ENCODE data around the gene GPR119.
"Not testable (repeated sequence)": the region's sequence is repeated elsewhere in the genome, so short reads cannot be mapped to it uniquely, and the experiment has no call there.

Gene GPR119

DNA sequence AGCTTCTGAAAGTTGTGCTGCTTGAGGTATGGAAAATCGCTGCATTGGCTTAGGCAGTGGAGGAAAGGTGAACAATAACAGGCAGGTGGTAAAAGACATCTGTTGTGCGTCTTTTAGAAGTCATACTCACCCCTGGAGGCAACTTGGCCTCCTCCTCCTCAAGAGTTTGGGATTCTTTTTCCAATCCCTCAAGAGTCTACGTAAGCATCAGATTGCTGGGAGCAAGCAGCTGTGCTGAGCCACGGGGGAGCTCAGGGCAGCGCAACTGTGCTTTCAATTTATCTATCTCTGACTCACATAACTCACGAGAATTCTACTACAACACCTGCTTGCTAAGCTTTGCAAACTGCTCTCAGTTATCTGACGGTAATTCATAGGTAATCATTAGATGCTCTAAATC is 9.9 kb upstream of the GPR119 start:
- H3K9ac ChIP-seq (ENCODE audit: low read length), result no peak overlapping the region
- no peaks in the 10 kb centered on the region for H3K27me3 ChIP-seq (ENCODE audit: control insufficient read depth, insufficient read depth, low read length)

DNA sequence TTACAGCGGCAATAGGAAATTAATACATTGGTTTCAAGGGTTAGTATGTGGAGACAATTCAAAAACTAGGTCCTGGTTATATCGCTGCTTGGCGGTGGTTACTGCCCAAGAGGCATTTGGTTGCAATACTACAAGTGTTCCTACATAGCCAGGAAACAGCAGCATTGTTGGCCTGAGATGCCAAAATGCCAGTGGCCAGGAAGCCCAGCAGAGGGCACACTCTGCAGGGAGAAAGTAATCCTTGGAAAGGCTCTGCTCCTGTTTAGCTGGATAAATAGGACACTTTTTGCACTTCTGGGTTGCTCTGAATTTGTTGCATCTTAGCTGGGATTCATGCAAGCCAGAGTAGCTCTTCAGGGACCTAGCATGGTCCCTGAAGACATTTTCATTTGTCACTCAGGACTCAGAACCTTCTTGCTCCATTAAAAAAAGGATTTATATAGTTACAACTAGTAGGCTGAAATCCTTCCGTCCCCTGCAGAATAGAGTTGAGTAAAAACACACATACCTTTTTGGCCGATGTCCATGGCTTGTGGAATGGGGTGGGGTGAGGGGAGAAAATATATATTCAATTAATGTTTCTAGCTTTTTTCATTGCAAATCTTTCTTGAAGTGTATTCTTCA is 8.1 kb upstream of the GPR119 start:
- H3K9me3 ChIP-seq (ENCODE audit: control insufficient read depth, low read length), result no peaks in the 10 kb centered on the region
- H3K36me3 ChIP-seq (ENCODE audit: control insufficient read depth, insufficient read depth, low read length), result no peaks in the 10 kb centered on the region
- H3K27me3 ChIP-seq (ENCODE audit: control insufficient read depth, insufficient read depth, low read length), result no peaks in the 10 kb centered on the region
- H3K4me1 ChIP-seq (ENCODE audit: control insufficient read depth, insufficient read depth, low read length), result no peaks in the 10 kb centered on the region
- H3K9ac ChIP-seq (ENCODE audit: low read length), result no peak overlapping the region
- H3K4me3 ChIP-seq (ENCODE audit: low read length), result no peak overlapping the region

More for the DNA sequence above, 9.9 kb upstream of the GPR119 start:
- Histone ChIP-seq H3K4me3 (ENCODE audit: low read length) (no peak overlapping the region), H3K9me3 (ENCODE audit: control insufficient read depth, low read length) (no peaks in the 10 kb centered on the region), H3K4me1 (ENCODE audit: control insufficient read depth, insufficient read depth, low read length) (no peaks in the 10 kb centered on the region), H3K36me3 (ENCODE audit: control insufficient read depth, insufficient read depth, low read length) (no peaks in the 10 kb centered on the region)

DNA sequence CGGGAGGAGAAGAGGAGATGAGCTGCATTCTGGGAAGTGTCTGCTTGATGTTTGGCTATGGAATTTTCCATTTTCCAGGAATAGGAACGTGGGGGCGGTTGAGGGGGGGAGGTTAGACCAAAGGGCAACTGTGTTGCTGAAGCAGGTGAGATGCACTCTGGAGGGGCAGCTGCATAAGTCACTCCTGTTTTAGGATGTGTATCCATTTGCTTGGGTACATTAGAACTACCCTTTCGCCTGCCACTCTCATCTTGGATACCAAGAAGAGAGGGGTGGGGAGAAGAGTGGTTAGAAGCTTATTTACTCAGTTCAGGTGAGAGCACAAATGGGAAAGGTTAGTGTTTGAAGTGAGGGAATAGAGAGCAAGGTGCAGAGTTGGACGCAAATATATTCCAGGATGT is 934 bp upstream of the GPR119 start:
- Histone ChIP-seq H3K4me1 (ENCODE audit: control insufficient read depth, insufficient read depth, low read length) (no peaks in the 10 kb centered on the region), H3K36me3 (ENCODE audit: control insufficient read depth, insufficient read depth, low read length) (no peaks in the 10 kb centered on the region), H3K9me3 (ENCODE audit: control insufficient read depth, low read length) (no peaks in the 10 kb centered on the region), H3K4me3 (ENCODE audit: low read length) (no peak overlapping the region), H3K9ac (ENCODE audit: low read length) (no peak overlapping the region), H3K27me3 (ENCODE audit: control insufficient read depth, insufficient read depth, low read length) (no peaks in the 10 kb centered on the region)

DNA sequence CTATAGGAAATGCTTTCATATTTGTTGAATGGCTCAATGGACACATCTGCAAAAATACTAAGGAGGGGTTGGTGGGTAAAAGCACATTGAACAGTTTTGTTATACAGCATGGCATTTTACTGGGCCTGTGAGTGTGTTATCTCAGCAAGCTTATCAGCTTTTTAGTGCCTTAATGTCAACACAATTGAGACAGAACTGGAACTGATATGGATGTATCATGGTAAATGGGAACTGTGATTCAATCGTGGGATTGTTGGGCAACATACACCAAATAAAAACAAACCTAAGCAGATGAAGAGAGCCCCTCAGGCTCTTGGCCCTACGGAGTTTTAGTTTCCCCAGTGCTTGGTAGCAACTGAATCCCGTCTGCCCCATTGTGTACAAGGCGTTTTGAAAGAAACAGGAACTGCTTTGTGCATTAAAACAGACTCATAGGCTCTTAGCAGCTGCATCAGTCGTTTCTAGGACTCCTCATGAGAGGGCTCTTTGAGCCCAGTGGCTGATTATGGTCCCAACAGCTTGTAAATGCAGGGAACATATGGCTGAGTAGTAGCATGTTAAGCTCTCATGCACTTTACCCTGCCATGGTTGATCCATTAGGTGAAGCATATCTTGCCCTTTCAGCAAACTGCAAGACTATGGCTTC is 7.3 kb downstream of the GPR119 start:
- Histone ChIP-seq H3K4me3 (ENCODE audit: low read length) (no peak overlapping the region), H3K9me3 (ENCODE audit: control insufficient read depth, low read length) (no peaks in the 10 kb centered on the region), H3K4me1 (ENCODE audit: control insufficient read depth, insufficient read depth, low read length) (no peaks in the 10 kb centered on the region), H3K36me3 (ENCODE audit: control insufficient read depth, insufficient read depth, low read length) (no peaks in the 10 kb centered on the region), H3K27me3 (ENCODE audit: control insufficient read depth, insufficient read depth, low read length) (no peaks in the 10 kb centered on the region), H3K9ac (ENCODE audit: low read length) (no peak overlapping the region)

DNA sequence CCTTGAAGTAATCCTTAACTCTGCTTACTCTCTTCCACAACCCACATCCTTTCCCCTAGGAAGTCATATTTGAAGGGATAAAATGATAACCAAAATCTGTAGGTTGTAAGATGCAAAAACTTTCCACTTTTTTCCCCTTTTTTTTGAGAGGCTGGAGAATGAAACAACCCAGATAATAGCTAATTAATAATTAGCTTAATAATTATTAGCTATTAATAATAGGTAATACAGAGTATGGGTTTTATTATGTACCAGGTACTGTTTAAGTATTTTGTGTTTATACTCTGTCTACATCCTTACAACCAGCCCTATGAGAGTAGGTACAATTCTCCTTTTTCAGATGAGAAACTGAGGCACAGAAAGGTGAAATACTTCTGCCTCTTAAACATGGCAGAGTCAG is 9.4 kb downstream of the GPR119 start:
- Histone ChIP-seq H3K27me3 (ENCODE audit: control insufficient read depth, insufficient read depth, low read length) (no peaks in the 10 kb centered on the region), H3K9ac (ENCODE audit: low read length) (no peak overlapping the region), H3K9me3 (ENCODE audit: control insufficient read depth, low read length) (no peaks in the 10 kb centered on the region), H3K4me1 (ENCODE audit: control insufficient read depth, insufficient read depth, low read length) (no peaks in the 10 kb centered on the region), H3K4me3 (ENCODE audit: low read length) (no peak overlapping the region), H3K36me3 (ENCODE audit: control insufficient read depth, insufficient read depth, low read length) (no peaks in the 10 kb centered on the region)

DNA sequence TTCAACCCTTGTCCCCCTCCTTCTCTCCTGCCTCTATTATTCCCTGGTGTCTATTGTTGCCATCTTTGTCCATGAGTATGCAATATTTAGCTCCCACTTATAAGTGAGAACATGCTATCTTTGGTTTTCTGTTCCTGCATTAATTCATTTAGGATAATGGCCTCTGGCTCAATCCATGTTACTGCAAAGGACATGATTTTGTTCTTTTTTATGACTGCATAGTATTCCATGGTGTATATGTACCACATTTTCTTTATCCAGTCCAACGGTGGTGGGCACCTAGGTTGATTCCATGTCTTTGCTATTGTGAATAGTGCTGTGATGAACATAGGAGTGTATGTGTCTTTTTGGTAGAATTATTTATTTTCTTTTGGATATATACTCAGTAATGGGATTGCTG is 33.4 kb downstream of the GPR119 start:
- H3K4me1 ChIP-seq (ENCODE audit: control insufficient read depth, insufficient read depth, low read length); H3K4me3 ChIP-seq (ENCODE audit: low read length); H3K9ac ChIP-seq (ENCODE audit: low read length); H3K9me3 ChIP-seq (ENCODE audit: control insufficient read depth, low read length); H3K36me3 ChIP-seq (ENCODE audit: control insufficient read depth, insufficient read depth, low read length); H3K27me3 ChIP-seq (ENCODE audit: control insufficient read depth, insufficient read depth, low read length): not testable (repeated sequence)

DNA sequence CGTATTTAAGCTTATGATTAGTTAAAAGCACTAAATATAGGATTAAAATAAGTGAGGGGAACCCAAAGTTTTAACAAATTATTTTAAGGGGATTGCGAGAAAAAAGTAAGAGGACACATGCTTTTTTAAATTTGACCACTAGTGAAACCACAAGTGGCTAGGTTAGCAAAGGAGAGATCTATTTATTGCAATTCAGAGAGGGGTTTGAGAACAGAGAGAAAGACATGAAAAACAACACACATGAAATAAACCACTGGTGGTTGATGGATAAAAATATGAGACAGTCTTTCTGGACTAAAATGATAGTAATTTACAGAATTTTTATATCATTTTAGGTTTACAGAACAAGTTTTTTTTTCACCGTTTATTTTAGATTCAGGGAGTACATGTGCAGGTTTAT is 33.9 kb downstream of the GPR119 start:
- H3K36me3 ChIP-seq (ENCODE audit: control insufficient read depth, insufficient read depth, low read length), result no peaks in the 10 kb centered on the region
- H3K27me3 ChIP-seq (ENCODE audit: control insufficient read depth, insufficient read depth, low read length), result no peaks in the 10 kb centered on the region
- no peak overlapping the region for H3K9ac ChIP-seq (ENCODE audit: low read length)
- H3K4me1 ChIP-seq (ENCODE audit: control insufficient read depth, insufficient read depth, low read length), result no peaks in the 10 kb centered on the region
- no peak overlapping the region for H3K4me3 ChIP-seq (ENCODE audit: low read length)
- no peaks in the 10 kb centered on the region for H3K9me3 ChIP-seq (ENCODE audit: control insufficient read depth, low read length)

DNA sequence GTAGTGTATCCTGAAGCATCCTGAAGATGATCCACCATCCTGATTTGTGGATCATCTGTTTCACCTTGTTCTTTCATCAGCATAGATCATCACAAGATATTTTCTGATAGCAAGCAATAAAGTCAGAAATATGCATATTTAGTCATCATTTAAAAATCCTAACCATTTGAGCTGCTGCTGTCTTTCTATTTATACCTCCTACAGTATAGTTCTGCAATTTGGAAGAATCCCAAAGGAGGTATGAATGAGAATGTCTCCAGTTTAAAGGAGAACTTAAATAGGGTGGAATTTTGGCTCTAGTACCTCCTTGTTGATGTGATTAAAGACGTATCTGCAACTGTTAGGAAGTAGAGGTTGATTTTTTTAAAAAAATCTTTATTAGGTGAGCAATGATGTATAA is 38.2 kb downstream of the GPR119 start:
- Histone ChIP-seq H3K27me3 (ENCODE audit: control insufficient read depth, insufficient read depth, low read length) (no peaks in the 10 kb centered on the region), H3K36me3 (ENCODE audit: control insufficient read depth, insufficient read depth, low read length) (no peaks in the 10 kb centered on the region), H3K4me1 (ENCODE audit: control insufficient read depth, insufficient read depth, low read length) (no peaks in the 10 kb centered on the region), H3K4me3 (ENCODE audit: low read length) (no peak overlapping the region), H3K9me3 (ENCODE audit: control insufficient read depth, low read length) (no peaks in the 10 kb centered on the region), H3K9ac (ENCODE audit: low read length) (no peak overlapping the region)

DNA sequence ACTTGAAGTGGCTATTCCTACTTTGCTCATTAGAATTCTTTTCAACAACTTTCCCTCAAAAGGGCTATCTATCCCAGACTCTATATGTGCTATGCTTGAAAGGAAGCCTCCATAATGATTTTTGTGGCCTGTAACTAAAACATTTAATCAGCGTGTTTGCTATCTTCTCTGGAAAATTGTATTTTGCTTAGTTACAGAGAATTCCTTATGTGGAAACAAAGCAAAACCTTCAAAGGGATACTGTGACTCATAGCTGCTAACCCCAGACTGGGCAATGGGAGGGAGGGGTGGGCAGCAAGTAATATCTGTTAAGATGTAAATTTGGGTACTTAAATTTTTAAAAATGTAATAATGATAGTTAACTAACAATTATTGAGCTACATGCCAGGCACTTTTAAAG is 42.1 kb downstream of the GPR119 start:
- Histone ChIP-seq H3K4me3 (ENCODE audit: low read length) (no peak overlapping the region), H3K27me3 (ENCODE audit: control insufficient read depth, insufficient read depth, low read length) (no peaks in the 10 kb centered on the region), H3K4me1 (ENCODE audit: control insufficient read depth, insufficient read depth, low read length) (no peaks in the 10 kb centered on the region), H3K9ac (ENCODE audit: low read length) (no peak overlapping the region), H3K36me3 (ENCODE audit: control insufficient read depth, insufficient read depth, low read length) (no peaks in the 10 kb centered on the region), H3K9me3 (ENCODE audit: control insufficient read depth, low read length) (no peaks in the 10 kb centered on the region)

DNA sequence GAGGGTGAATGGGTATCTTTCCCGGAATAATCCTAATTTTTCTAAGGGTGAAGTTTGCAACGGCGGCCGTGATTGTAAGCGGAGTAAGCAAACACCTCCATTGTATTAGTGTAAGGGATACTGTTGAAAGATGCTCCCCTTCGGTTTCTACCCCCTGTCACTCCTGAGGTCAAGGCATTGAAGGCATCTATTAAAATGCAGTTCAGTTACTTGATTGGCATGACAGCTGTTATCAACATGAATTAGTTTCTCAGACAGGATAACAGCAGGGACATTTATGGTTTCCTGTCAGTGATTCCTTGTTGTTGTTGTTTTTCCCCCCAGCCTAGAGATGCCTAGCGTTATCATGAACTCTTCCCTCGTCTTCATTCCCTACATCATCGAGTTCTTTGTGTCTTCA is 45.2 kb downstream of the GPR119 start:
- H3K9ac ChIP-seq (ENCODE audit: low read length), result peak overlapping the region; percentile 68
- no peaks in the 10 kb centered on the region for H3K9me3 ChIP-seq (ENCODE audit: control insufficient read depth, low read length)
- H3K27me3 ChIP-seq (ENCODE audit: control insufficient read depth, insufficient read depth, low read length), result no peaks in the 10 kb centered on the region
- no peaks in the 10 kb centered on the region for H3K36me3 ChIP-seq (ENCODE audit: control insufficient read depth, insufficient read depth, low read length)
- no peaks in the 10 kb centered on the region for H3K4me1 ChIP-seq (ENCODE audit: control insufficient read depth, insufficient read depth, low read length)
- peak overlapping the region; percentile 71 for H3K4me3 ChIP-seq (ENCODE audit: low read length)

DNA sequence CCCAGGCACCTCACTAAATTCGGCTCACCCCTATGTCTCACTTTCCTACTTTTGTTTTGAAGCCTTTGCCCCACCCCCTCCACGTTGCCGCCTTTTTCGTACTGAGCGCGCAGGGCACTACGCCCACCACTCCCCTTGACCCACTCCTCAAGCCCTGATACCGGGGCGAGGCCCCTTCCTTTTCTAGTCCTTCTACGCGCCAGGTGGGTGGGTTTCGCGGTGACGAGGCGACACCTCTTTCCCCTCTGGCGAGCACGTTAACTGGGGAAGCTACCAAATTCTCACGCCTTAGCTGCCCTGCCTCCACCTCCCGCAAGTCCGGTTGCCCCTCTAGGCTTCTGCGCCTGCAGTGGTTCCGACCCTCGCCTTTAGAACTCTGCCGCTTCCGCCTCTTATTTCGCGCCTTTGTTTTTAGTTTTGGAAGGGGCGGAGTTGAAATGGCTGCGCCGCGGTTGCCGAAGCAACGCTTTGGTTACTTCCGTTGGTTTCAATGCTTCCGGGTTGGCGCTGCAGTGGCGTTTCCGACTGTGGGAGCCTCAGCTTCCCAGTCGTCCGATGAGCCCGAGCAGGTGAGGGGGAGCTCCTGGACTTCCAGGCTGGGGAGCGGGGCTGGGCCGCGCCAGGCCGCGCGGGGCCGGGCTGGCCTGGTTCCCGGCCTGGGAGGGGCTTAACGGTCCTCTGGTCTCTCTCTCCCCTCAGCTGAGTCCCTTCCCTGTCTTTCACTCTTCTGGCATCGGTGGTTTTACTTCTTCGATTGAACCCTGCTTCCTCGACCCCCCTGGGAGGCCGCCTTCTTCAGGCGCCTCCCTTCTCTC is 45.9 kb downstream of the GPR119 start, which contains the start of gene SLC25A14:
TSS of gene SLC25A14 (plus strand) at position 512 of the 815 bp plus-strand sequence. CDS start 360 bp downstream, outside the sequence.
- Histone ChIP-seq H3K27me3 (ENCODE audit: control insufficient read depth, insufficient read depth, low read length) (no peaks in the 10 kb centered on the region), H3K9ac (ENCODE audit: low read length) (peak within 1 kb of the TSS; percentile 68), H3K9me3 (ENCODE audit: control insufficient read depth, low read length) (no peaks in the 10 kb centered on the region), H3K4me3 (ENCODE audit: low read length) (peak within 1 kb of the TSS; percentile 71), H3K4me1 (ENCODE audit: control insufficient read depth, insufficient read depth, low read length) (no peaks in the 10 kb centered on the region), H3K36me3 (ENCODE audit: control insufficient read depth, insufficient read depth, low read length) (no peaks in the 10 kb centered on the region)

DNA sequence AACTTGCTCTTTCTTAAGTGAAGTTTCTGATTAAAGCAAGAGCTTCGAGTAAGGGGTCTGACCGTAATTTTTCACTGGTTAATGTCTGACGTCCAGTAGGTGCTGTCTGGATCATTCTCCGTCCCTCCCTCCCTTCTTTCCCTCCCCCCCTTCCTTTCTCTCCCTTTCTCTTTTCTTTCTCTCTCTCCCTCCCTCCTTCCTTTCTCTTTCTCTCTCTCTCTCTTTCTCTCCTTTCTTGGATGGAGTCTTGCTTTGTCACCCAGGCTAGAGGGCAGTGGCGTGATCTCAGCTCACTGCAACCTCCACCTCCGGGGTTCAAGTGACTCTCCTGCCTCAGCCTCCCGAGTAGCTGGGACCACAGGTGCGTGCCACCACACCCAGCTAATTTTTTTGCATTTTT is 46.6 kb downstream of the GPR119 start:
- H3K4me3 ChIP-seq (ENCODE audit: low read length); H3K4me1 ChIP-seq (ENCODE audit: control insufficient read depth, insufficient read depth, low read length); H3K36me3 ChIP-seq (ENCODE audit: control insufficient read depth, insufficient read depth, low read length); H3K9me3 ChIP-seq (ENCODE audit: control insufficient read depth, low read length); H3K27me3 ChIP-seq (ENCODE audit: control insufficient read depth, insufficient read depth, low read length): not testable (repeated sequence)
- peak overlapping the region; percentile 68 for H3K9ac ChIP-seq (ENCODE audit: low read length)

All from mucosa of stomach (tissue), 1 donor.